Measurements from ENCODE around the gene INO80D.
"Not testable (repeated sequence)": the region's sequence is repeated elsewhere in the genome, so short reads cannot be mapped to it uniquely, and the experiment has no call there.

The INO80D gene

GRCh38 chr2:206085742-206086445 is at the start of gene INO80D:
Gene INO80D, minus strand, starts transcription at chr2:206086174. Its CDS starts 23,158 bp downstream, at chr2:206063016.
- DNase-seq = peak; percentile 86

GRCh38 chr2:206127656-206128055 is 41.7 kb upstream of the INO80D start:
- no peak for DNase-seq

GRCh38 chr2:206125901-206126300 is 39.9 kb upstream of the INO80D start:
- DNase-seq = no peak

- DNase-seq = not testable (repeated sequence)
Measured at GRCh38 chr2:206122569-206122968, 36.6 kb upstream of the INO80D start.

- no peak for DNase-seq
Measured at GRCh38 chr2:206116278-206116677, 30.3 kb upstream of the INO80D start.

- no peak for DNase-seq
Measured at GRCh38 chr2:206115026-206115578, 29.1 kb upstream of the INO80D start.

GRCh38 chr2:206112846-206113547 is 27.0 kb upstream of the INO80D start:
- DNase-seq = no peak

GRCh38 chr2:206112108-206112507 is 26.1 kb upstream of the INO80D start:
- DNase-seq = no peak

GRCh38 chr2:206108713-206109112 is 22.7 kb upstream of the INO80D start:
- DNase-seq = no peak

GRCh38 chr2:206105541-206105940 is 19.6 kb upstream of the INO80D start:
- no peak for DNase-seq

GRCh38 chr2:206105038-206105437 is 19.1 kb upstream of the INO80D start:
- DNase-seq = no peak

- DNase-seq = not testable (repeated sequence)
Measured at GRCh38 chr2:206098872-206099271, 12.9 kb upstream of the INO80D start.

- no peak for DNase-seq
Measured at GRCh38 chr2:206098471-206098870, 12.5 kb upstream of the INO80D start.

- DNase-seq = no peak
Measured at GRCh38 chr2:206096876-206097275, 10.9 kb upstream of the INO80D start.

GRCh38 chr2:206095536-206096332 is 9.8 kb upstream of the INO80D start:
- DNase-seq = no peak

- no peak for DNase-seq
Measured at GRCh38 chr2:206092297-206092696, 6.3 kb upstream of the INO80D start.

GRCh38 chr2:206088248-206088647 is 2.3 kb upstream of the INO80D start:
- DNase-seq = no peak

GRCh38 chr2:206086716-206087350 is 859 bp upstream of the INO80D start:
- peak; percentile 10 for DNase-seq

GRCh38 chr2:206084870-206085741 is 868 bp downstream of the INO80D start:
- peak; percentile 9 for DNase-seq

- DNase-seq = peak; percentile 74
Measured at GRCh38 chr2:206084439-206084869, 1.5 kb downstream of the INO80D start.

GRCh38 chr2:206083602-206084438 is 2.2 kb downstream of the INO80D start:
- DNase-seq = no peak
